HEK293T (cell line): ENCODE data around the gene KLHL1.

Experiments used
- CTCF ChIA-PET: fragments of 350-600 bp; formaldehyde crosslinking; extraction: SDS; loops from one replicate; lab custom pipeline; 2021; ENCODE audit warnings: antibody characterized with exemption, inconsistent platforms; lab: Yijun Ruan, JAX
- POLR2A ChIA-PET: fragments of 350-600 bp; formaldehyde crosslinking; extraction: SDS; loops from one replicate; lab custom pipeline; 2020; ENCODE audit warnings: antibody characterized with exemption, inconsistent platforms; lab: Yijun Ruan, JAX
- DNase-seq: peaks from one replicate; pipeline ENCODE4 v3.0.0; 2012; ENCODE audit warnings: mixed read lengths; ENCODE audit errors: extremely low spot score
- ARNT ChIP-seq: fragments of 450-650 bp; IDR thresholded peaks from 2 replicates; pipeline ENCODE4 v1.6.1; 2017; ENCODE audit warnings: mild to moderate bottlenecking
- BHLHE40 ChIP-seq: fragments of 450-650 bp; IDR thresholded peaks from 2 replicates; pipeline ENCODE4 v1.6.1; 2016; ENCODE audit warnings: mild to moderate bottlenecking, moderate library complexity, borderline replicate concordance
- CTBP1 ChIP-seq: fragments of 450-650 bp; IDR thresholded peaks from 2 replicates; pipeline ENCODE4 v1.6.1; 2016; ENCODE audit warnings: borderline replicate concordance
- ELF4 ChIP-seq: fragments of 450-650 bp; IDR thresholded peaks from 2 replicates; pipeline ENCODE4 v1.6.1; 2017; ENCODE audit warnings: antibody characterized with exemption
- FOXA1 ChIP-seq: fragments of 450-650 bp; IDR thresholded peaks from 2 replicates; pipeline ENCODE4 v1.6.1; 2016; ENCODE audit warnings: mild to moderate bottlenecking
- FOXK2 ChIP-seq: fragments of 450-650 bp; IDR thresholded peaks from 2 replicates; pipeline ENCODE4 v1.6.1; 2016; ENCODE audit warnings: mild to moderate bottlenecking
- FOXM1 ChIP-seq: fragments of 450-650 bp; IDR thresholded peaks from 2 replicates; pipeline ENCODE4 v1.6.1; 2017; ENCODE audit warnings: mild to moderate bottlenecking, borderline replicate concordance
- HDGF ChIP-seq: fragments of 450-650 bp; IDR thresholded peaks from 2 replicates; pipeline ENCODE4 v1.6.1; 2017; ENCODE audit warnings: antibody characterized with exemption, borderline replicate concordance
- L3MBTL2 ChIP-seq: fragments of 450-650 bp; conservative IDR thresholded peaks from 2 replicates; pipeline ENCODE4 v1.6.1; 2016; ENCODE audit warnings: mild to moderate bottlenecking
- LEF1 ChIP-seq: fragments of 450-650 bp; IDR thresholded peaks from 2 replicates; pipeline ENCODE4 v1.6.1; 2017; ENCODE audit warnings: mild to moderate bottlenecking, borderline replicate concordance
- NFRKB ChIP-seq: fragments of 450-650 bp; IDR thresholded peaks from 2 replicates; pipeline ENCODE4 v1.6.1; 2016; ENCODE audit warnings: mild to moderate bottlenecking, moderate library complexity
- SP1 ChIP-seq: fragments of 450-650 bp; IDR thresholded peaks from 2 replicates; pipeline ENCODE4 v1.6.1; 2017
- SUZ12 ChIP-seq: fragments of 450-650 bp; IDR thresholded peaks from 2 replicates; pipeline ENCODE4 v1.6.1; 2016; ENCODE audit warnings: mild to moderate bottlenecking
- TARDBP ChIP-seq: fragments of 450-650 bp; IDR thresholded peaks from 2 replicates; pipeline ENCODE4 v1.6.1; 2016
- ZNF384 ChIP-seq: fragments of 450-650 bp; IDR thresholded peaks from 2 replicates; pipeline ENCODE4 v1.6.1; 2016
- TF ChIP-seq, protein P1 (sequence below): fragments of 450-650 bp; IDR thresholded peaks from 2 replicates; pipeline ENCODE4 v1.6.1; 2016

KLHL1 gene

DNA sequence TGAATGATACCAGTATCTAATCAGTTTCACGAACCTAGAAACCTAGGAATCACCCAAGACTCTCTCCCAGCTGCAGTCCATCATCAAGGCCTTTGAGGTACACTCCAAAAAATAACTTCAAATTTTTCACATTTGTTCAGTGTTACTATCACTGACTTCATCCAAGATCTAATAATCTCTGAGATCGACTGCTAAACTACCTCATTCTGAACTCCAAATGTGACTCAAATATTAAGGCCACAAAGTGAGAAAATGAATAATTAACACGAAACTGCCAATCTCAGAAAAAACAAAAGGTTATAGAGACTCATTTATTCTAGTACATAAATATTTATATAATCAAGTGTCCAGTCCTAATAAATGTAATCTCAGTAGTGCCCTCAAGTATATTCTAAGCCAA is 430.9 kb downstream of the KLHL1 start:
- CTCF ChIA-PET, result no interaction called here
- DNase-seq, result no peak
- POLR2A ChIA-PET, result no interaction called here

DNA sequence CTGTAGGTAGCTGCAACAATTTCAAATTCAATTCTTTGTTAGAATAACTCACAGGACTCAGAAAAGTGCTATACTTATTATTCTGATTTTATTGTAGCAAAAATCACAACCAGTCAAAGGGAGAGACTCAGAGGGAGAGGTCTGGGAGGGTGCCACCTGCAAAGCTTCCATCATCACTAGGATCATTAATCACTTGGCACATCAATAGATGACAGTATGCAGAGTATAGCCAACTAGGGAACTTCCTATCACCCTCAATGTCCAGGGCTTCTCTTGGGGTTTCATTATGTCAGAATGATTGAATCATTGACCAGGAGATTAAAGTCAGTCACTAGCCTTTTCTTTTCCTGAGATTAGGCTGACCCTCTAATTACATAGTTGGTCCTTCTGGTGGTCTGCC is 432.0 kb downstream of the KLHL1 start:
- TF ChIP-seq ELF4 (0 out of 2 replicates have a peak, but pooled peaks have one; percentile 32), ARNT (no peak)
- TF ChIP-seq, protein P1, sequence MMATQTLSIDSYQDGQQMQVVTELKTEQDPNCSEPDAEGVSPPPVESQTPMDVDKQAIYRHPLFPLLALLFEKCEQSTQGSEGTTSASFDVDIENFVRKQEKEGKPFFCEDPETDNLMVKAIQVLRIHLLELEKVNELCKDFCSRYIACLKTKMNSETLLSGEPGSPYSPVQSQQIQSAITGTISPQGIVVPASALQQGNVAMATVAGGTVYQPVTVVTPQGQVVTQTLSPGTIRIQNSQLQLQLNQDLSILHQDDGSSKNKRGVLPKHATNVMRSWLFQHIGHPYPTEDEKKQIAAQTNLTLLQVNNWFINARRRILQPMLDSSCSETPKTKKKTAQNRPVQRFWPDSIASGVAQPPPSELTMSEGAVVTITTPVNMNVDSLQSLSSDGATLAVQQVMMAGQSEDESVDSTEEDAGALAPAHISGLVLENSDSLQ, result peak; percentile 58
- ChIA-PET POLR2A (no interaction called here), CTCF (interaction anchor here (1.0 kb wide), 1 partner anchor 11 kb away, joined by 3 read pairs; no protein-coding TSS in a partner anchor)
- DNase-seq, result no peak

More for the DNA sequence above, 430.9 kb downstream of the KLHL1 start:
- TF ChIP-seq TARDBP (no peak), ARNT (no peak), ELF4 (no peak), SP1 (no peak), HDGF (no peak), FOXK2 (no peak), FOXA1 (no peak), CTBP1 (no peak)

DNA sequence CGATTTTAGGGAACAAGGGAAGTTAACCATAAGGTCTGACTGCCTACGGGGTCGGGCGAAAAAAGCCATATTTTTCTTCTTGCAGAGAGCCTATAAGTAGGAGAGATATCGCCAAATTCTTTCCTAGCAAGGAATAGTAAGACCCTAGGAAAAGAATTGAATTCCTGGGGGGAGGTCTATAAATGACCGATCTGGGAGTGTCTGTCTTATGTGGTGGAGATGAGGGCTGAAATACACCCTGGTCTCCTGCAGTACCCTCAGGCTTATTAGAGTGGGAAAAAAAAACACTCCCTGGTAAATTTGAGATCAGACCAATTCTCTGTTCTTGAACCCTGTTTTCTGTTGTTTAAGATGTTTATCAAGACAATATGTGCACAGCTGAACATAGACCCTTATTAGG is 448.1 kb downstream of the KLHL1 start:
- no peak for DNase-seq
- POLR2A ChIA-PET, result no interaction called here
- CTCF ChIA-PET, result interaction anchor here (0.6 kb wide), 1 partner anchor 179 kb away, joined by 3 read pairs; no protein-coding TSS in a partner anchor
- no peak for TF ChIP-seq FOXA1
- TF ChIP-seq CTBP1, result no peak
- TF ChIP-seq, protein P1, result no peak
- no peak for TF ChIP-seq ARNT
- TF ChIP-seq NFRKB, result no peak
- TF ChIP-seq SP1, result no peak
- TF ChIP-seq LEF1, result no peak
- no peak for TF ChIP-seq BHLHE40
- no peak for TF ChIP-seq SUZ12
- no peak for TF ChIP-seq ELF4
- TF ChIP-seq ZNF384, result no peak
- no peak for TF ChIP-seq FOXK2
- no peak for TF ChIP-seq HDGF

DNA sequence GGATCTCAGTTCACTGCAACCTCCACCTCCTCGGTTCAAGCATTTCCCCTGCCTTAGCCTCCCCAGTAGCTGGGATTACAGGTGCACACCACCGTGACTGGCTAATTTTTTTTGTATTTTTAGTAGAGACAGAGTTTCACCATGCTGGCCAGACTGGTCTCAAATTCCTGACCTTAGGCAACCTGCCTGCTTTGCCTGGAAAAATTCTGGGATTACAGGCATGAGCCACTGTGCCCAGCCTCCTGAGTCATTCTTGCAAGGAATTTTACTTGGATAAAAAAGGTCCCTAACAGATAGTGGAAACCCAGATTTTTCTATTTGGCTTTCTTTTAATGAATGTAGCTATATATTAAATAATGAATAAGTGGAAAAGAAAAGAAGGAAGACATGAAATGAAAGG is 450.6 kb downstream of the KLHL1 start:
- no peak for TF ChIP-seq SUZ12
- no peak for TF ChIP-seq SP1
- no peak for TF ChIP-seq FOXK2
- TF ChIP-seq TARDBP, result no peak
- no peak for TF ChIP-seq NFRKB
- no peak for TF ChIP-seq HDGF
- no peak for TF ChIP-seq ARNT
- TF ChIP-seq FOXM1, result no peak
- TF ChIP-seq, protein P1, result no peak
- TF ChIP-seq CTBP1, result no peak
- POLR2A ChIA-PET, result no interaction called here
- CTCF ChIA-PET, result interaction anchor here (0.6 kb wide), 1 partner anchor 11 kb away, joined by 3 read pairs; no protein-coding TSS in a partner anchor
- no peak for DNase-seq

DNA sequence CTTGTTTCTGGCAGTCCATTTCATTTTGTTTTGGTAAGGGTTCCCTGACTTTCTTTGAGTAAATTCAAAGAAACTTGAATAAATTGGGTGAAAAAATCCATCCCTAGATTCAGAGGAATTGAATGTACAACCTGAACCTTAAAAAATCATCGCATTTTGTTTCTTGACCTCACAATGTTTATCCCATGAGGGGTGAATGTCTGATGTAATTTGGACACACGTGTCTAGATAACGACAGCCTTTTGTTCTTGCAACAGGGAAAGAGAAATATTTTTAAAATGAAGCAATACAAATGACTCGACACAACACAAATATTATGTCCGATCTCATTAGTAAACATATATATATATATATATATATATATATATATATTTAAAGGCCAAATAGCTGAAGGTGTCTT is 453.9 kb downstream of the KLHL1 start:
- CTCF ChIA-PET, result no interaction called here
- POLR2A ChIA-PET, result no interaction called here
- no peak for TF ChIP-seq NFRKB
- no peak for TF ChIP-seq TARDBP
- no peak for TF ChIP-seq ELF4
- TF ChIP-seq L3MBTL2, result no peak
- TF ChIP-seq, protein P1, result no peak
- TF ChIP-seq ZNF384, result no peak
- TF ChIP-seq SUZ12, result no peak
- TF ChIP-seq ARNT, result no peak
- no peak for TF ChIP-seq FOXA1
- no peak for TF ChIP-seq HDGF
- no peak for TF ChIP-seq LEF1
- DNase-seq, result no peak
